ENCODE results near the gene CD44.

GRCh38 chr11:35146711-35147110, 7.7 kb downstream of the CD44 start:
- TF ChIP-seq CTCF (IDR thresholded peaks at IDR 0.05), result no peak
- no peak for TF ChIP-seq POLR2A (IDR thresholded peaks at IDR 0.05)

Measured in thyroid gland (tissue), 4 donors.